NCI-H2081 treated with DMSO at 0.1 percent for 48 hours (cell line): ENCODE data around the gene ABHD2.
"Not testable (repeated sequence)": the region's sequence is repeated elsewhere in the genome, so short reads cannot be mapped to it uniquely, and the experiment has no call there.

Experiments used
- DNase-seq: peaks from one replicate; lab custom pipeline; 2025; lab: John Stamatoyannopoulos, UW

Gene ABHD2

DNA sequence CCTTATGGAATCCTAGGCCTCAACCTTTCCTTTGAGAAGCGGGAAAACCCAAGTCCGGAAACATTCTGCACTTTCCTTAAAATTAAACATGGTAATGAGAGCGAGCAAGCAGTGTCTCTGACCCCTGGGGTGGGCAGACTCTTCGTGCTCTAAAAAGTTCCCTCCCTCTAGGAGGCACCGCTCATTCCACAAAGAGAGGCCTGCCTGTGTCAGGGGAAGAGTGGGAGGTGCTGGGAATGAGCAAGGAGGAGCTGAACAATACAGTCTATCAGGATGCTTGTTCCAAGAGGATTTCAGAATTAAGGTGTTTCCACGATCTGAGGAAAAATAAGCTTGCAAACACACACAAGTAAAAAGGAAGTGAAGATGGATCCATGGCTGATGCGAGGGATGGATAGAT, 139.2 kb downstream of the ABHD2 start:
- no peak for DNase-seq

DNA sequence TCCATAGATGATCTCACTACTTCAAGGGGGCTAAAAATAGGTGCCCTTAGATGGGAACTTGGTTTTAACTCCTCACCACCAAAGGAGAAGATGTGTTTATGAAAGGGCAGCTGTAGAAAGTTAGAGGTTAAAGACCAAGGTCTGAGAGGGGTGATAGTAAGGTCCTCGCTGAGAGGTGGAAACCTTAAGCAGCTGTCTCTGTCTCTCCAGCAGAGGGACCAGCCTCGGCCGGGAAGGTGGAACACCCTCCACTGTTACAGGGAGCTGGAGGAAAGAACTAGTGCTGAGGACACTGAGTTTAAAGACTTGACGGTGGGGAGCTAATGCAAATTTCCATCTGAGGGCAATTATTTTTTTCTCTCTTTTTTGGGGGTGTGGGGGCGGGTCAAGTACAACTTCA, 142.0 kb downstream of the ABHD2 start:
- DNase-seq = no peak

DNA sequence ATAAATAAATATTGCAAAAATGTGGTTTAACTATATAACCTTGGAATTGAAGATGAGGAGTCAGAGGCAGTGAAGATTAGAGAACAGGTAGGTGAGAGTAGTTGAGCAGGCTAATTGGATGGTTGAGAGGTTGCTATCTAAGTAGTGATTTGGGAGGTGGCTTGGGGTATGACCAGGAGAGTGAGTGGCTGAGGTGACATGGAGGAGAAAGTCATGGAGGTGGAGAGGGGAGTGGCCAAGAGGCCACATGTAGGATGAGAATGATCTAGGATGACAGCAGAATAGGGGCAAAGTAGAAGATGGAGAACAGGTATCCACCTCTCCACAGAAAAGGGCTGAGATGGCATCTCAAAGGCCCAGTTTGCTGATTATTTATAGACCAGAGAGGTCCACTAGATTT, 143.6 kb downstream of the ABHD2 start:
- DNase-seq = no peak

DNA sequence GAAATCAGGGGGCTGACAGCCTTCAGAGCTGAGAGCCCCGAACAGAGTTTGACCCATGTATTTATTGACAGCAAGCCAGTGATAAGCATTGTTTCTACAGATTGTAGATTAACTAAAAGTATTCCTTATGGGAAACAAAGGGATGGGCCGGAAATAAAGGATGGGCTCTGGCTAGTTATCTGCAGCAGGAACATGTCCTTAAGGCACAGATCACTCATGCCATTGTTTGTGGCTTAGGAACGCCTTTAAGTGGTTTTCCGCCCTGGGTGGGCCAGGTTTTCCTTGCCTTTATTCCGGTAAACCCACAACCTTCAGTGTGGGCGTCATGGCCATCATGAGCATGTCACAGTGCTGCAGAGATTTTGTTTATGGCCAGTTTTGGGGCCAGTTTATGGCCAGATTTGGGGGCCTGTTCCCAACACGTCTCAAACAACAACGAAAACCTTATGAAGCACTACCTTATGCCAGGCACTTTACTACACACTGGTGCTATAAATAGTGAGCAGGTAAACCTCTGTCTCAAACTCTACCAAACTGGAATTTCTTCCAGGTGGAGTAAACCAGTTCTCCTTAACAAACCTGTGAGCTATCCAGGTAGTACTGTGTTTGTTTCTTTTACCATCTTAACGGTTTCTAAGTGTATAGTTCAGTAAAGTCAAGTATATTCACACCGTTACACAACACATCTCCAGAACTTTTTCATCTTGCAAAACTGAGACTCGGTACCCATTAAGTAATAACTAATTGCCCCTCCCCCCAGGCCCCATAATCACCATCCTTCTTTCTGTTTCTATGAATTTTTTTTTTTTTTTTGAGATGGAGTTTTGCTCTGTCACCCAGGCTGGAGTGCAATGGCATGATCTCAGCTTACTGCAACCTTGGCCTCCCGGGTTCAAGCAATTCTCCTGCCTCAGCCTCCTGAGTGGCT, 151.9 kb downstream of the ABHD2 start:
- not testable (repeated sequence) for DNase-seq

DNA sequence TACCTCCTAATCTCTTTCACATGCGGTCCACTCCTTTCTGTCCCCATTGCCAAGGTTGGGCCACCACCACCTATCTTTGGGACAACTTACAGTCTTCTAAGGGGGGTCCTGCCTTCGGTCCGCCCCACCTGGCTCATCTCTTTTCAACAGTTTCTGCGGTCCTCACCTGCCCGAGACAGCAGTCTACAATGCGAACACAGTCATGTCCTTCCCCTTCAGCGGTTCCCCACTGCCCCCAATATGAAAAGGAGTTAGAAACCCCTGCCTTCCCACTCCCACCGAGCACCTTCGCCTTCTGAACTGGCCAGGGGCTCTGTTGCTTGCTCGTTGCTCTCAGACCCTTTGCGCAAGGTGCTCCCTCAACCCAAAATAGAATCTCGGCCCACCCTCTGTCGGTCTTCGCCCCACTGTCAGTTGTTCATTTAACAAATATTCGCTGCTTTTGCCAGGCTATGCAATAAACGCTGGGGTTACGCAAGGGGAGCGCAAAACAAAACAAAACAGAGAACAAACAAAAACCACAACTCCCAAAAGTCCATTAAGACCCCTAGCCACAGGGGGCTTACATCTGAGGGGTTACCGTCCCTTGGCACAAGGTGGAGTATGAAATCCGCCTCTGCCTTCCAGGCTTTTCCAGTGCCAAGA, 154.9 kb downstream of the ABHD2 start:
- no peak for DNase-seq

DNA sequence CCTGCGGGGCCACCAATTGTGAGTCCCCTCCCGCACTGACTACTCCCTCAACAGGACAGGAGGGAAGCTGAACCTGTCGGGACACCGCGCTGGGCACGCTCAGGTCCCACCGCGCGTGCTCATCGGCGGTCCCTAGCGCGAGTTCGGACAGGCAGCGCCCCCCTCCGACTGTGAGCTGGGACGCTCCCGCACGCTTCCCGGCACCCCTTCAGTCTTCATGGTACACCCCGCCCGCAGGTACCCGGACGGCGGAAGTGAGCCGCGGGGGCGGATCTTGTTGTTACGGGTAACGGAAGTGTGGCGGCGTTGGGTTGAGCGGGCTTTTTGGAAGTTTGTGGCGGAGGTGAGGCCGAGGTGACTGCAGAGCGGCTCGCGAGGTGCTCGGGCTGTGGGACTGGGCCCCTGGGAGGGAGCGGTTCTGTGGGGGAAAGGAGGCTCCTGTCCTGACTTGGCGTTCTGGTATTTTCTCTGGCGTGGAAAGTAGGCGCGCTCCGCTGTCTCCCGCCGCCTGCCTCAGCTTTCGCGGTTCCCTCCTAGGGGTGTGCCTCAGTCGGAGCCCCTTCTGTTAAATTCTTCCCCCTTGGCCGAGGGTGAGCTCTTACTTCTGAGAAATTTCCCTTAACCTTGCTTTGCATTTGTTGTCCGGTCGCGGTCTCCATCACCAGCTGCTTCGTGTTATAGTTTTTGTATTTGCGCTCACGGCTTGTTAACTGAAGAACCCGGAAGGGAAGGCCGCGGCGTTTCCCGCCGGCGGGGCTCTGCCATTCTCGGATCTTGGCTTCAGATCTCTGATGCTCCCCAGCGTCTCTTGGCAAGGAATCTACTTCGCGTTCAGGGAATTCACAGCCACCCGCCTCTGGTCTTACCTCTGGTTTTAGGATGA, 155.7 kb downstream of the ABHD2 start, which contains the start of gene FANCI:
TSS of gene FANCI (plus strand) at position 289 of the 883 bp plus-strand sequence. CDS start 3,669 bp downstream, outside the sequence.
- peak; percentile 75 for DNase-seq

DNA sequence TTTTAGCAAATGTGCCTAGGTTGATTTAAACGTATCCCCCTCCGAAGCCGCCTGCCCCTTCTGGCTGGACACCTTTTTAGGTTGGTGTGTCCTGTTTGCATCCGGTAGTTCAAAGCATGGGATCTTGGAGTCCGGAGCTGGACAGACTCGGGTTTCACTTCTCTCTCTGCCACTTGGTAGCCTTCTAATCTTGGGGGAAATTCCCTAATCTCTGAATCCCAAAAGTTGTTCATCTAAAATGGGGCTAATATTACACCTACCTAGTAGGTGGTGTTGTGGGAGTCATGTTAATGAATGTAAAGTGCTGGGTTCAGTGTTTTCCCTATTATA, 156.3 kb downstream of the ABHD2 start:
- DNase-seq = no peak

DNA sequence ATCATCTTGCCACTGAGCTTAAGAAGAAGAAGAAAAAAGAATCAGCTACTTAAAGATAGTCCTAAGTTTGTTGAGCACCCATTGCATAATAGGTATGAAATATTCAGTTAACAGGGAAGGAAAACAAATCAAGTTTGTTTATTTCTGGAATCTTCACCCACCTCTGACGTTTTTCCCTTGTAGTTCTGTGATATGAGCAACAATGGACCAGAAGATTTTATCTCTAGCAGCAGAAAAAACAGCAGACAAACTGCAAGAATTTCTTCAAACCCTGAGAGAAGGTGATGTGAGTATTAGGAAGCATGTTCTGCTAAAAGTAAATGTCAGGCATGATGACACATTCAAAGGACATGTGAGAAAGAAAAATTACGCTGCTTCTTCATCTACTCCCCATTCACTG, 159.2 kb downstream of the ABHD2 start:
- no peak for DNase-seq

DNA sequence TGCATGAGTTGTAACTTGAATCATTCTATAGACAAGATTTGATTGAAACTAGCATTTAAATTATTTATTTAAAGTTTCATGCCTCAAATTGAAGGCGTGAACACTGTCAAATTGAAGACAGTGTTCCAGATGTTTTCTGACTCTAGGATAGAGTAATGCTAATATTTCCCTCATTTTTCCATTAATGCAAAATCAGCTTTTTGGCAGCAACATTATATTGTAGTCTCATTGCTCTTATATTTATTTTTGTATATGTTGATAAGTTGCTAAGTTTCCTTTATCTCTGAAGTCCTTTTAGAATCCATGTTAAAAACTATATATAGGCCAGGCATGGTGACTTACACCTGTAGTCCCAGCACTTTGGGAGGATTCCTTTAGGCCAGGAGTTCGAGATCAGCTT, 160.3 kb downstream of the ABHD2 start:
- DNase-seq = no peak

DNA sequence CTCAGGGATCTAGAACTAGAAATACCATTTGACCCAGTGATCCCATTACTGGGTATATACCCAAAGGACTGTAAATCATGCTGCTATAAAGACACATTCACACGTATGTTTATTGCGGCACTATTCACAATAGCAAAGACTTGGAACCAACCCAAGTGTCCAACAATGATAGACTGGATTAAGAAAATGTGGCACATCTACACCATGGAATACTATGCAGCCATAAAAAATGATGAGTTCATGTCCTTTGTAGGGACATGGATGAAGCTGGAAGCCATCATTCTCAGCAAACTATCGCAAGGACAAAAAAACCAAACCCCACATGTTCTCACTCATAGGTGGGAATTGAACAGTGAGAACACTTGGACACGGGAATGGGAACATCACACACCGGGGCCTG, 161.9 kb downstream of the ABHD2 start:
- DNase-seq = not testable (repeated sequence)
